Prostate gland (tissue), 2 donors: Measurements from ENCODE around the gene CHRNB4. TPM values are rescaled to one million over a fixed set of nuclear protein-coding genes. Genes with fewer than 3 reads are reported as not detected.

ENCODE experiments used
- DNase-seq: peaks from one replicate; pipeline ENCODE4 v3.0.0-alpha.2; 2019; ENCODE audit warnings: low spot score
- H3K27ac ChIP-seq, 2 donors: fragments of 200-600 bp; sonication (generic); 2 replicates each; pipeline ENCODE4 v1.5.1; 2017 to 2019
- H3K27me3 ChIP-seq: fragments of 200-600 bp; sonication (generic); replicated peaks from 2 replicates; pipeline ENCODE4 v1.5.1; 2019; ENCODE audit not compliant: insufficient read depth
- H3K36me3 ChIP-seq, 2 donors: fragments of 200-600 bp; sonication (generic); 1 replicate in 1 of 2; 2 replicates in 1 of 2; pipeline versions ENCODE4 v1.5.1 to v1.8.1; 2017 to 2019
- H3K4me1 ChIP-seq: fragments of 200-600 bp; sonication (generic); replicated peaks from 2 replicates; pipeline ENCODE4 v1.5.1; 2019
- H3K4me3 ChIP-seq, 2 donors: fragments of 200-600 bp; sonication (generic); 2 replicates each; pipeline ENCODE4 v1.5.1; 2017 to 2019
- H3K9me3 ChIP-seq: fragments of 200-600 bp; sonication (generic); 2 replicates; pipeline ENCODE4 v1.5.1; 2017
- POLR2A ChIP-seq: fragments of 450-650 bp; IDR thresholded peaks from one replicate; pipeline ENCODE4 v1.6.1; 2016; ENCODE audit warnings: antibody characterized with exemption, mild to moderate bottlenecking
- POLR2AphosphoS5 ChIP-seq: sonication (generic); formaldehyde crosslinking; IDR thresholded peaks from one replicate; pipeline ENCODE4 v1.6.1; 2017; ENCODE audit warnings: antibody characterized with exemption
- WGBS: methylation state at CpG from one replicate; pipeline ENCODE4 v1.1.5; 2018; 5-methylcytosine and 5-hydroxymethylcytosine counted together
- intact Hi-C: fragments of 100-400 bp; cut with DNase I; formaldehyde crosslinking; loops from one replicate; pipeline ENCODE4 v1.14.2; 2022
- small RNA-seq, 2 donors: library from RNA; depleted of rRNA; stranded (forward); fragments of <200 nt; gene quantifications; one replicate each; pipeline ENCODE3, GENCODE V24; 2016
- total RNA-seq, 2 donors: library from RNA; depleted of rRNA; stranded (reverse); fragments of >200 nt; gene quantifications; one replicate each; pipeline ENCODE4 v1.1.0, GENCODE V29; 2016
- TF ChIP-seq, protein P1 (sequence below), 4 experiments: fragments of 200-600 bp in 2 of 4; fragments of 450-650 bp in 2 of 4; sonication (generic) in 2 of 4; IDR thresholded peaks; 1 replicate in 3 of 4; 2 replicates in 1 of 4; pipeline ENCODE4 v1.5.1; 2016 to 2019; ENCODE audit warnings: antibody characterized with exemption in 4 of 4, mild to moderate bottlenecking in 2 of 4, moderate library complexity in 2 of 4

The CHRNB4 gene
- total RNA-seq, 2 donors from 2014 or later: 3.0 TPM; not detected in 1

DNA sequence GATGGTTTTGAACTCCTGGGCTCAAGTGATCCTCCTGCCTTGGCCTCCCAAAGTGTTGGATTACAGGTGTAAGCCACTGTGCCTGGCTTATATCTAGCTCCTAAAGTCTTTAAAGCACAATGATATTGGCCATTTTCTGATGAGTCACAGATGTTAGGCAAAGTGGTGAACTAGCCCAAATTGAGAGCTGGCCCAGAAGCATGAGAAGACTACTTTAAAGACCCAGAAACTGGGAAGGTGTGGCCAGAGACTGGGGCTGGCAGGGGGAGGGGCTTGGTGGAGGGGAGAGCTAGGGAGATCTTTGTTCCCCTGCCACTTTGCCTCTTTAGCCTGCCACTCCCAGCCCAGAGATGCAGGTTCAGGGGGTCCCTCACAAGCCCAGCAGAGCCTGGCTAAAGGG lies 41.8 kb downstream of the CHRNB4 start:
- H3K27me3 ChIP-seq: no peaks in the 10 kb centered on the region
- DNase-seq: no peak
- no peaks in the 10 kb centered on the region for H3K4me1 ChIP-seq
- no peaks in the 10 kb centered on the region for H3K36me3 ChIP-seq
- no peaks in the 10 kb centered on the region for H3K9me3 ChIP-seq
- TF ChIP-seq POLR2AphosphoS5 (no peak), POLR2A (no peak)
- TF ChIP-seq, protein P1, sequence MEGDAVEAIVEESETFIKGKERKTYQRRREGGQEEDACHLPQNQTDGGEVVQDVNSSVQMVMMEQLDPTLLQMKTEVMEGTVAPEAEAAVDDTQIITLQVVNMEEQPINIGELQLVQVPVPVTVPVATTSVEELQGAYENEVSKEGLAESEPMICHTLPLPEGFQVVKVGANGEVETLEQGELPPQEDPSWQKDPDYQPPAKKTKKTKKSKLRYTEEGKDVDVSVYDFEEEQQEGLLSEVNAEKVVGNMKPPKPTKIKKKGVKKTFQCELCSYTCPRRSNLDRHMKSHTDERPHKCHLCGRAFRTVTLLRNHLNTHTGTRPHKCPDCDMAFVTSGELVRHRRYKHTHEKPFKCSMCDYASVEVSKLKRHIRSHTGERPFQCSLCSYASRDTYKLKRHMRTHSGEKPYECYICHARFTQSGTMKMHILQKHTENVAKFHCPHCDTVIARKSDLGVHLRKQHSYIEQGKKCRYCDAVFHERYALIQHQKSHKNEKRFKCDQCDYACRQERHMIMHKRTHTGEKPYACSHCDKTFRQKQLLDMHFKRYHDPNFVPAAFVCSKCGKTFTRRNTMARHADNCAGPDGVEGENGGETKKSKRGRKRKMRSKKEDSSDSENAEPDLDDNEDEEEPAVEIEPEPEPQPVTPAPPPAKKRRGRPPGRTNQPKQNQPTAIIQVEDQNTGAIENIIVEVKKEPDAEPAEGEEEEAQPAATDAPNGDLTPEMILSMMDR (IDR thresholded peaks at IDR 0.05): no peak
- H3K27ac ChIP-seq: no peak overlapping the region
- H3K4me3 ChIP-seq: no peak overlapping the region
- intact Hi-C loops: no loop called here

DNA sequence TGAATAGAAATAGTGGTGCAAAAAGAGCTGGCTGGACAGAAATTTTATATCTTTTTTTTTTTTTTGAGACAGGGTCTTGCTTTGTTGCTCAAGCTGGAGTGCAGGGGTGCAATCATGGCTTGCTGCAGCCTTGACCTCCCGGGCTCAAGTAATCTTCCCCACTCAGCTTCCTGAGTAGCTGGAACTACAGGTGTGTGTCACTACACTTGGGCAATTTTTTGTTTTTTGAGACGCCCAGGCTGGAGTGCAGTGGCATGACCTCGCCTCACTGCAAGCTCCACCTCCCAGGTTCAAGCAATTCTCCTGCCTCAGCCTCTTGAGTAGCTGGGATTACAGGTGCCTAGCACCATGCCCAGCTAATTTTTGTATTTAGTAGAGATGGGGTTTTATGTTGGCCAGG lies 42.7 kb downstream of the CHRNB4 start:
- intact Hi-C loops: no loop called here
- DNase-seq: no peak
- H3K4me3 ChIP-seq: no peak overlapping the region
- H3K27ac ChIP-seq: no peak overlapping the region
- no peaks in the 10 kb centered on the region for H3K36me3 ChIP-seq
- 97% methylated on average over 3 of the region's 3 CpGs for WGBS
- H3K27me3 ChIP-seq: no peaks in the 10 kb centered on the region
- H3K4me1 ChIP-seq: no peaks in the 10 kb centered on the region
- no peak for TF ChIP-seq POLR2AphosphoS5
- TF ChIP-seq, protein P1 (IDR thresholded peaks at IDR 0.05): no peak
- TF ChIP-seq POLR2A: no peak
- no peaks in the 10 kb centered on the region for H3K9me3 ChIP-seq

DNA sequence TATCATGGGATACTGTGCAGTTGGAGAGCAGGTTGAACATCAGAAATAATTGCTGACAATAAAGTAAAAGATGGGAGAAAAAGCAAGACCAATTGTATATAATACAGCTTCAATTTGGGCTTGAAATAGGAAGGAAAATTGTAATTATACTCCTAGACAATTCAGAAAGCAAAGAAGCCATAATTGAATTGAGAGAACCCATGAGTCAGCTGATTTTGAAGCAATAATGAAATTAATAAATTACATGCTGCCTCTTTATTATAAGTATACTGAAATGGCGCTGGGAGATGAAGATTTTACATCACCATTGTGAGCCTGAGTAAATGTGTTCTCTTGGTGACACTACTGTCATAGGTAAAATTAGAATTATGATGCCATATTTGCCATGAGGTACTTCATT lies 43.4 kb downstream of the CHRNB4 start:
- Histone ChIP-seq H3K9me3 (no peaks in the 10 kb centered on the region), H3K4me3 (no peak overlapping the region), H3K27me3 (no peaks in the 10 kb centered on the region), H3K36me3 (no peaks in the 10 kb centered on the region), H3K27ac (no peak overlapping the region), H3K4me1 (no peaks in the 10 kb centered on the region)
- no peak for TF ChIP-seq POLR2A
- TF ChIP-seq POLR2AphosphoS5: no peak
- TF ChIP-seq, protein P1 (IDR thresholded peaks at IDR 0.05): no peak
- DNase-seq: no peak
- intact Hi-C loops: no loop called here
- 97% methylated on average over 1 of the region's 1 CpG for WGBS

DNA sequence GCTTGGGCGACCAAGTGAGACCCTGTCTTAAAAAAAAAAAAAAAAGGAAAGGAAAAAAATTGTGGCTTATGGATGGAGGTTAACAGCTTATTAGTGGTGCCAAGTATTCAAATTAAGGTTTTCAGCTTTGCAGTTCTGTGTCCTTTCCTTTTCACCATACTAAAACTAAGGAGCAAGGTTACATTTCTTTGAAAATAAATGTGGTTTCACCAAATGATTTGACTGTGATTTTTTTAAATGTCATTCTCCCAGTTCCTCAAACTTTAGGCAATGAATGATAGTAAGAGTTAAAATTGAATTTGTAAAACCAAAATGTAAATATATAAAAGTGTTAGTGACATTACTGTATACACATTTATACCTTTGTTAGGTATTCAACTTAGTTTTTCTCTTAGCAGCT lies 66.1 kb downstream of the CHRNB4 start:
- no peak for DNase-seq
- TF ChIP-seq POLR2A (no peak), POLR2AphosphoS5 (no peak)
- TF ChIP-seq, protein P1 (IDR thresholded peaks at IDR 0.05): no peak
- WGBS: 100% methylated on average over 1 of the region's 1 CpG
- Histone ChIP-seq H3K4me1 (no peaks in the 10 kb centered on the region), H3K4me3 (no peak overlapping the region), H3K36me3 (no peaks in the 10 kb centered on the region), H3K9me3 (no peaks in the 10 kb centered on the region), H3K27ac (no peak overlapping the region), H3K27me3 (no peaks in the 10 kb centered on the region)
- intact Hi-C loops: no loop called here

Small RNAs within 50 kb of the gene (small RNA-seq; reads per million reads assigned to genes)
- 0 reads per million in 2 donors for gene AC067863.2

Other genes starting within 250 kb of the CHRNB4 start
- 10 to 100 TPM; 30.5 to 39.0 TPM for gene IREB2, start 203.0 kb downstream of the CHRNB4 start, total RNA-seq
- gene HYKK, start 133.6 kb downstream of the CHRNB4 start, total RNA-seq: 10 to 100 TPM in 1 of 2 donors, 1 to 10 TPM in 1; 6.2 to 11.2 TPM
- 100 to 1,000 TPM in 1 of 2 donors, 10 to 100 TPM in 1; 62.8 to 174 TPM for gene PSMA4, start 100.8 kb downstream of the CHRNB4 start, total RNA-seq
- 1 to 10 TPM; 1.9 to 2.0 TPM for gene CHRNA5, start 75.7 kb downstream of the CHRNB4 start, total RNA-seq
- under 1 TPM; 0.23 to 0.97 TPM for gene CHRNA3, start 20.2 kb downstream of the CHRNB4 start, total RNA-seq
- gene ADAMTS7, start 170.3 kb upstream of the CHRNB4 start, total RNA-seq: 1 to 10 TPM; 1.6 to 7.8 TPM
- gene MORF4L1, start 231.7 kb upstream of the CHRNB4 start, total RNA-seq: 100 to 1,000 TPM; 151 to 304 TPM